ENCODE data around the gene ATP6V1B1. TPM values are rescaled to one million over a fixed set of nuclear protein-coding genes. Genes with fewer than 3 reads are reported as not detected.

Gene ATP6V1B1
- total and polyA plus RNA-seq, 2 of the 13 experiments (the other 11 are each of a cell fraction or from before 2014, with no cell fraction given) = 0.58 to 1.6 TPM

DNA sequence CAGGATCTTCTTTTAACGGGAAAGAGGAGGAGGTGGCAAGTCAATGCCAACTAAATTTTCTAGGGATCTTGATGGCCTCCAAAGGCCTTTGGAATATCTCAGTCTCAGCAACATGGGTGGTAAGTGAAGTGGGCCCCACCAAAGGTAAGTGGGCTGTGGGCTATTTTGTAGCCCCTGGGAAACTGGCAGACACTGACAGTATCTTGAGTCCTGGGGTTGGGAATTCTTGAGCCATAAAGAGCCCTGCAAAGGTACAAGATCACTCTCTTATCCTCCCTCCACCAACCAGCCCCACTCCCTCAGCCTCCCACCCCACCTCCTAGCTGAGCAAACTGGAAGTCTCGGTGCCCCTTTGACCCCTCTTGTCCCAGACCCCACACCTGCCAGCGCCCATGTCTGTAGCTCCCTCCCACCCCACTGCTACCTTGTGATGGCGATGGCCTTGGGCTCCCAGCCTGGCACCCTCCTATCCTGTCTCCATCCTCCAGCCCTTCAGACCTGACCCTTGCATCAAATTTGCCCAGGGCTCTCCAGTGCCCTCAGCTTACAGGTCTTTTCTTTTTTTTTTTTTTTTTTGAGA is 8.5 kb downstream of the ATP6V1B1 start:
- H3K4me3 ChIP-seq (replicated peaks in 1 of 3; ENCODE audit: insufficient read depth in 1 of 3, low read depth in 2 of 3, low read length in 3 of 3) = no peak overlapping the region
- no peak for TF ChIP-seq PHB2 (IDR thresholded peaks at IDR 0.05; ENCODE audit: partially characterized antibody)
- TF ChIP-seq ZNF839 (CRISPR knock-in tag; IDR thresholded peaks at IDR 0.05; ENCODE audit: borderline replicate concordance) = no peak
- TF ChIP-seq NONO (IDR thresholded peaks at IDR 0.05) = no peak
- TF ChIP-seq NONO (CRISPR knock-in tag; conservative IDR thresholded peaks at IDR 0.05) = no peak
- TF ChIP-seq, protein P1, sequence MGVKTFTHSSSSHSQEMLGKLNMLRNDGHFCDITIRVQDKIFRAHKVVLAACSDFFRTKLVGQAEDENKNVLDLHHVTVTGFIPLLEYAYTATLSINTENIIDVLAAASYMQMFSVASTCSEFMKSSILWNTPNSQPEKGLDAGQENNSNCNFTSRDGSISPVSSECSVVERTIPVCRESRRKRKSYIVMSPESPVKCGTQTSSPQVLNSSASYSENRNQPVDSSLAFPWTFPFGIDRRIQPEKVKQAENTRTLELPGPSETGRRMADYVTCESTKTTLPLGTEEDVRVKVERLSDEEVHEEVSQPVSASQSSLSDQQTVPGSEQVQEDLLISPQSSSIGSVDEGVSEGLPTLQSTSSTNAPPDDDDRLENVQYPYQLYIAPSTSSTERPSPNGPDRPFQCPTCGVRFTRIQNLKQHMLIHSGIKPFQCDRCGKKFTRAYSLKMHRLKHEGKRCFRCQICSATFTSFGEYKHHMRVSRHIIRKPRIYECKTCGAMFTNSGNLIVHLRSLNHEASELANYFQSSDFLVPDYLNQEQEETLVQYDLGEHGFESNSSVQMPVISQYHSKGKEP (CRISPR knock-in tag; IDR thresholded peaks at IDR 0.05) = no peak
- no peak for TF ChIP-seq ZNF550 (CRISPR knock-in tag; IDR thresholded peaks at IDR 0.05; ENCODE audit: borderline replicate concordance)
- TF ChIP-seq TCF12 (IDR thresholded peaks at IDR 0.05) = no peak
- TF ChIP-seq TCF12 (CRISPR knock-in tag; IDR thresholded peaks at IDR 0.05) = no peak
- TF ChIP-seq NR2F2 (IDR thresholded peaks at IDR 0.05; ENCODE audit: borderline replicate concordance, low read depth) = no peak
- TF ChIP-seq ZNF773 (CRISPR knock-in tag; IDR thresholded peaks at IDR 0.05; ENCODE audit: borderline replicate concordance) = no peak
- no peak for TF ChIP-seq ZKSCAN5 (CRISPR knock-in tag; IDR thresholded peaks at IDR 0.05)
- TF ChIP-seq ZBTB21 (CRISPR knock-in tag; IDR thresholded peaks at IDR 0.05) = no peak
- TF ChIP-seq ESRRA (CRISPR knock-in tag; IDR thresholded peaks at IDR 0.05; ENCODE audit: low read depth) = no peak
- no peak for TF ChIP-seq CHD2 (IDR thresholded peaks at IDR 0.05; ENCODE audit: low read depth, low read length)
- no peak for TF ChIP-seq ZNF674 (CRISPR knock-in tag; IDR thresholded peaks at IDR 0.05; ENCODE audit: low read depth)
- H3K9me3 ChIP-seq (ENCODE audit: low read length) = no peaks in the 10 kb centered on the region
- FAIRE-seq (no peak), ATAC-seq (no peak), DNase-seq (ENCODE audit: low spot score) (no peak)
- ChIA-PET CTCF (ENCODE audit: low intra/inter-chr PET ratio, low total read pairs) (no interaction called here), POLR2A (no interaction called here)
- no peaks in the 10 kb centered on the region for H3K36me3 ChIP-seq (replicated peaks in 1 of 2; ENCODE audit: control insufficient read depth in 1 of 2, insufficient read depth in 2 of 2, low read length in 2 of 2)
- no peak overlapping the region for H2AFZ ChIP-seq (ENCODE audit: low read length)
- no peaks in the 10 kb centered on the region for H4K20me1 ChIP-seq (ENCODE audit: insufficient read depth, low read length)
- in situ Hi-C loops (cut with HindIII; ENCODE audit: extremely low pct_ligation_motif_present, low pct_unique_long_range_greater_than_20kb) = no loop called here
- no peak overlapping the region for H3K4me2 ChIP-seq (ENCODE audit: low read depth, low read length)
- H3K27ac ChIP-seq (ENCODE audit: extremely low read length, insufficient read depth, low read length) = no peak overlapping the region
- peaks cover 40% of the 10 kb centered on the region for H3K4me1 ChIP-seq (ENCODE audit: insufficient read depth, low read length)
- no TSS peak for BruUV-seq (replicated peaks)
- no peaks in the 10 kb centered on the region for H3K79me2 ChIP-seq (ENCODE audit: insufficient read depth, low read length)
- H3K9ac ChIP-seq (ENCODE audit: insufficient read depth, low read depth, low read length) = no peak overlapping the region
- H3K27me3 ChIP-seq (ENCODE audit: control insufficient read depth in 1 of 2, insufficient read depth in 2 of 2, low read length in 2 of 2) = peaks cover 0 to 13% of the 10 kb centered on the region in 2 experiments; a peak in 3 of 5 replicates
- 59% methylated on average over 4 of the region's 4 CpGs for WGBS (ENCODE audit: low lambda C conversion rate)
- intact Hi-C loops (cut with micrococcal nuclease; ENCODE audit: unreplicated experiment) = no loop called here

Measured in HepG2 (cell line).